ENCODE data around the gene KIF1A.
"Not testable (repeated sequence)": the region's sequence is repeated elsewhere in the genome, so short reads cannot be mapped to it uniquely, and the experiment has no call there.

Gene KIF1A

DNA sequence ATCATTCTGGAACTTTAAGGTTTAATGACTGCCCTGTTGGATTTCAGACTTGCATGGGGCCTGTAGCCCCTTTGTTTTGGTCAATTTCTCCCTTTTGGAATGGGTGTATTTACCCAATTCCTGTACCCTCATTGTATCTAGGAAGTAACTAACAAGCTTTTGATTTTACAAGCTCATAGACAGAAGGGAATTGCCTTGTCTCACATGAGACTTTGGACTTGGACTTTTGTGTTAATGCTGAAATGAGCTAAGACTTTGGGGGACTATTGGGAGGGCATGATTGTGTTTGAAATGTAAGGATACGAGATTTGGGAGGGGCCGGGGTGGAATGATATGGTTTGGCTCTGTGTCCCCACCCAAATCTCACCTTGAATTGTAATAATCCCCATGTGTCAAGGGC is 26.3 kb upstream of the KIF1A start:
- DNase-seq = not testable (repeated sequence)

DNA sequence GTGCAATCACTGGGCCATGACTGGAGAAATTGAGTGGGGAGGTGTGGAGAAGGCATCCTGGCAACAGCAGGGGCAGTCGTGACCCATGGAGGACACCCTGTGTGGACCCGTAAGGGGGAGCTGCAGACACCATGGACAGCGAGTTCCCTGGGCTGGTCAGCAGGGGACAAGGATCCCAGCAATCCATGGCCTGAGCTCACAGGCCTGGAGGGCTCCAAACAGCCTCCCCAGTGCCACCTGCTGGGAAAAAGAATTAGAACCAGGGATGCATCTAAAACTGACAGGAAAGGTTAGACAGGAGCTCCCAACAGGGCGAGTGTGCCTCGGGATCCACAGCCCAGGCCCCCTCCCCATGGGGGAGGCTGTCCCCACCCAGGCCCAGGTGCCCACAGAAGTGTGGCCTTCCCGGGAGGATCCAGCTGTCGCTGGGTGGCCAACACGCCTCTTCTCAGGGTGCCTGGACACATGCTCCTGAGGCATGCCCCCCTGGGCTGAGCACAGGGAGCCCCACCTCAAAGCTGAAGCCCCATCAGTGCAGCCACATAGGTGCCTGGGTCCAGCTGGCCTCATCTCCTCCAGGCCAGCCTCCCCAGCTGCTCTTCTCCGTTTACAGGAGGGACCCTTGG is 20.5 kb upstream of the KIF1A start:
- DNase-seq = no peak

DNA sequence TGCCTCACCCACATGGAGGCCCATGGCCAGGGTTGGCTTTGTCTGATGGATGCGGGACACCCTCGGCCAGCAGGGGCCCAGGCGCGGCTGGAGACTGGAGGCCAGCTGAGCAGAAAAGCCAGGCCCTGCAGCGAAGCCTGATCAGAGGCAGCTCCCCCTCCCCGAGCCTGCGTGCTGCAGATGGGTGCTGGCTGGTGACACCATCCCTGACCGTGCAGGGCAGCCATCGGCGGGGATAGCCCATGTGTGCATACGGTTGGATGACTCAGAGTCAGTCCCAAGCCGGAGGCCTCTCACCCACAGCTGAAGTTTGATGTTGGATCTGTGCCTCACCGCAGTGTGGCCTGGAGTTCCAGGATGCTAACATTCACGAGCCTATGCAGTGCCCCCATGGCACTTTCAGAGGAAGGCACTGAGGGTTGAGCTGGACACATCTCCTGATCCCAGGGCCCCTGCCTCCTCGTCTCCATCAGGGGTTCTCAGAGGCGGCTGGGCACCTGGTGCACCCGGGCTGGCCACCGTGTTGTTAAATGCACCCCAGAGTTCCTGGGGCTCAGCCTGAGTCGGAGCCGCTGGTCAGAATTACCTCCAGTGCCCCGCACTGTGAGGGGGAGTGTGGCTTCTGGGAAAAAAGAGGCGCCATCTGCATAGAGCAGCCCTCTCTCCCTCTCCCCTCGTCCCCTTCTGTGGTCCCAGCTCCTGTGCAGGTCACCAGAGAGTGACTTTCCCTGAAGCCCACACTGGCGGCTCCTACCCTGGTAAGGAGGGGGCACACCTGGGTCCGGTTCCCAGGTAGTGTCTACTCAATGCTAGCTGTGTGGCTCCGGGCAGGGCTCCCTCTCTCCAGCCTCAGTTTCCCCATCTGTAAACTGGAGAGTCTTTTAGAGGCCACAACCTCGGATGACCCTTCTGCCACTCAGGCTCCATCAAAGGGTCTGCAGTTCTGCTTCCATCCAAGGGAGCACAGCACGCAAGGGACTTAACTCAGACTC is 19.4 kb upstream of the KIF1A start:
- DNase-seq = no peak

DNA sequence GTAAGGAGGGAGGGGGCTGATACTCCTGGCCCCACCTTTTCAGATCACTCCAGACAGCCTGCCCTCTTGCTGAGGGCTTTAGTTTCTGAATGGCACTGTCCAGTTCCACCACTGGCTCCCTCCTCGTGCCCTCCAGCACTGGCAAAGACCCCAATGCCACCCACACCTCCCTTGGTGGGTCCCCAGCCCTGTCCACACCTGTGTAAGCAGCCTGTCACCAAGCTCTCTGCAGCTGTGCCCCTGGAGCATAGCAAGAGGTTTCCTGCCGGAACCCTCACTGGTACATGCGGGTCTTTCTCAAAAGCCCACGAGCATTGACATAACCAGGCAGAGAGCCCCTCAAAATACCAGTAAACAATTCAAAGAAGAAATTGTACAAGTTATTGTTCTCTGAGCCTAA is 17.6 kb upstream of the KIF1A start:
- DNase-seq = no peak

DNA sequence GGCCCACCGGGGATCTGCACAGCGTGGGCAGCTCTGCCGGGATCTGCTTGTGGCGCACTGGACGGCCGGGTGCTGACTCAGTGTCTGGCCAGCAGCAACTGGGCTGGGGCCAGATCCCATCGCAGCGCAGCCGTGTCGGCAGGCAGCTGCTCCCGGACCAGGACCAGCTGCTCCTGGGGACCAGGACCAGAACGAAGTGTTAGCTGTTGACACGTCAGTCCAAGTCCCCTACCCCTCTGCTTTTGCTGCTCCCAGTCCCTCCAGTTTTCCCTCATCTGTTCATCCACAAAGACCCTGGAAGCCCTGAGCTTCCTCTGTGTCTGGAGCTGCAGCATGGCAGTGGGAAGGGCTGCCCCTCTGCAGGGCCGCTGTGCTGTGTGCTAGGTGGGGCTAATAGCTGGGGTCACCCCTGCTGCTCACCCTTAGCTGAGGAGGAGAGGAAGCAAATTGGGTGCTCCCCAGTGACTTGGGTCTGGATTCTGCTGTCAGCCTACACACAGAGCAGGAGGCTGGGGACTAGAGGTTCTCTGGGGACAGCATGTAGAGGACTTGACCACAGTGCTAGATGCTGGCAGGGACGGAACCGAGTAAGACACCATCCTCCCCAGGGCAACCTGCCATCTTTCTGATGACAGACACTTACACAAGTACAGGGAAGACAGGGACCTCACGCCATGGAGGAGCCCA is 16.9 kb upstream of the KIF1A start:
- DNase-seq = no peak

DNA sequence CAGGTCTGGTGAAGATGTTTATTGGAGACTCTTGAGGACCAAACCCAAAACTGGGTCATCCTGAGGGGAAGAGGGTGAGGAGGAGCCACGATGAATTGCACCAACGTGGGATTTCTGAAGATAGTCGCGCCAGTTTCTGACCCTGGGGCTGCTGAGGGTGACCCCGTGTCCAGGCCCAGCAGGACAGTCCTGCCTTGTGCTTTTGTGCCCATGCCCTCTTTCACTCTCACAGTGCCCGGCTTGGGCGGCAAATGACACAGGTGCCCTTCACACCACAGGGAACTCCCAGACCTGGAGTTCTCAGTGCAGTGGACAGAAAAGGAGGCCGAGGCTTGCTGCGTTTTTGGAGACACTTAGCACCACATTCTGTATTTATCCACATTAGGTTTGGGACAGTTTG is 15.5 kb upstream of the KIF1A start:
- DNase-seq = no peak

DNA sequence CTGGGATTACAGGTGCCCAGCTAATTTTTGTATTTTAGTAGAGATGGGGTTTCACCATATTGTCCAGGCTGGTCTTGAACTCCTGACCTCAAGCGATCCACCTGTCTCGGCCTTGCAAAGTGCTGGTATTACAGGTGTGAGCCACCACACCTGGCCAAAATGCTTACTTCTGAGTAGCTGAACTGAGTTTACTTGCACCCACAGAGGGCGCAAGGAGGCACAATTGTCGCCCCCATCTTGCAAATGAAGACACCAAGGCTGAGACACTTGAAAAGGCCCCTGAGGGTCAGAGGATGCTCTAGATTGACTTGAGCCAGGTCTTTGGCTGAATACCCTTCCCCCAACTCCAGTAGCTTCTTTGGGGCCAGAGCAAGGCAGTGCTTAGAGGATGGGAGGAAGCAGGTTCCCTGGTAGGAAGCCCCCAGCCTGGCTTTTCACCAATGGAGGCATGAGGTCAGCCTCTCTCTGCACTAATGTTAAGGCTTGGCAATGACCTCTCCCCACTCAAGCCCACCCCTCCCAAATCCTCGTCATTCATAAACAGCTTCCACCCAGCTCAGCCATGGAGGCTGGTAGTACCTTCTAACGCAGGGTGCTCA is 14.5 kb upstream of the KIF1A start:
- no peak for DNase-seq

DNA sequence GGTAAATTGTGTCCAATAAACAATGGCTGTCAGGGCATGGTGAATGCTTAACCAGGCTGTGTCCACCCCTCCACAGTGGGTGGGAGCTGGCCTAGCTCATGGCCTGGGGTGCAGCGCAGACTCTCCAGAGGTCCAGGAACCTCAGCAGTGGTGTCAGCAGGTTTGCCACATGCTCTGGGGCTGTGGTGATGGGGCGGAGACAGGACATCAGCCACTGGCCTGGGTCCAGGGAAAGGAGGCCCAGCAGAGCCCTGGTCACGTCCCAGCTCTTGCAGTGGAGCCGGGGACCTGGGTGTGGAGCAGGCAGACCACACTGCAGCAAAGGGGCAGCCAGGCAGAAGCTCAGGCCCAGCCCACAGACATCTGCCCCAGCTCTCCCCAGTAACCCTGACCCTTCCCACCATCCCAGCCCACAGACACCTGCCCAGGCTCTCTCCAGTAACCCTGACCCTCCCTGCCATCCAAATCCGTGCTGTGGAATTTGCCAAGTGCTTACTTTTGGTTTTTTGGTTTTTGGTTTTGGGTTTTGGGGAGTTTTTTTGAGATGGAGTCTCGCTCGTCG is 13.8 kb upstream of the KIF1A start:
- no peak for DNase-seq

DNA sequence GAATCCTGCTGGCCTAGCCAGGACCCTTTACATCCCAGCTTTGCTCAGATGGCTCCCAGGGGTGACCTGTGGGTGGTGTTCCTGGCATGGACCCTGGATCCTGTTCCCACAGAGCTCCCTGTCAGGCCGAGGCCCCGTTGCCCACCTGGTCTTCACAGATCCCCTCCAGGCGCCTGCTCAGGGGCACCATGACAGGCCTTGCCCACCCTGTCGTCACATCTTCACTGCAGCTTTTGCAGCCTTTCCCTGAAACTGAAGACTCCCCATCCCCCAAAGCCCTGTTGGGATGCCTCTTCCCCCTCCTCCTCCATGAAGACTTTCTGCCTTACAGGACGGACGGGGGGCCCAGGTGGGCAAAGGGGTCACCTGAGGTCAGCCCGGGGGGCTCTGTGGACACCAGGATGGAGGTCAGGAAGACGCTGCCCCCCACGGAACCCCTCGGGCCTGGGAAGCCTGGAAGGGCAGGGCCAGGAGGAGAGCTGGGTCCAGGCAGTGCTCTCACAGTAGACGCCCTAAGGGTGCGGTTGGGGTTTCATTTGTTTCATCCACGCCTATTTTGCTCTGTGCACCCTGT is 13.0 kb upstream of the KIF1A start:
- DNase-seq = no peak

DNA sequence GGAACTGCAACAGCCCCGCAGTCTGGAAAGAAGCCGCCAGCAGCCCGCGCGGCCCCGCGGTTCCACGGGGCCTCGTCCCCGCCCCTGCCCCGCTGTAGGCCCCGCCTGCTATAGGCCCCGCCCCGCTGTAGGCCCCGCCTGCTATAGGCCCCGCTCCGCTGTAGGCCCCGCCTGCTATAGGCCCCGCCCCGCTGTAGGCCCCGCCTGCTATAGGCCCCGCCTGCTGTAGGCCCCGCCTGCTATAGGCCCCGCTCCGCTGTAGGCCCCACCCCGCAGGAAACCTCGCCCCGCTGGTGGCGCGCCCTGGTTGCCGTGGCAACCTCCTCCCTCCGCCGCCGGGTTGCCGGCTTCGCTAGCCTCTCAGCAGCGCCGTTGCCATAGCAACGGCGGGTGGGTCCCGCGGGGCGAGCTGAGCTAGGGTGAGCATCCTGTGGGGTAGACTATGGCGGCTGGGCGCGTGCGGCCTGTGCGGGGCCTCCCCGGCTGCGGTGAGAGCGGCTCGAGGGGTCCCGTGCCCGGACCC is 12.2 kb upstream of the KIF1A start:
- peak; percentile 96 to 100 (median 98) for DNase-seq

DNA sequence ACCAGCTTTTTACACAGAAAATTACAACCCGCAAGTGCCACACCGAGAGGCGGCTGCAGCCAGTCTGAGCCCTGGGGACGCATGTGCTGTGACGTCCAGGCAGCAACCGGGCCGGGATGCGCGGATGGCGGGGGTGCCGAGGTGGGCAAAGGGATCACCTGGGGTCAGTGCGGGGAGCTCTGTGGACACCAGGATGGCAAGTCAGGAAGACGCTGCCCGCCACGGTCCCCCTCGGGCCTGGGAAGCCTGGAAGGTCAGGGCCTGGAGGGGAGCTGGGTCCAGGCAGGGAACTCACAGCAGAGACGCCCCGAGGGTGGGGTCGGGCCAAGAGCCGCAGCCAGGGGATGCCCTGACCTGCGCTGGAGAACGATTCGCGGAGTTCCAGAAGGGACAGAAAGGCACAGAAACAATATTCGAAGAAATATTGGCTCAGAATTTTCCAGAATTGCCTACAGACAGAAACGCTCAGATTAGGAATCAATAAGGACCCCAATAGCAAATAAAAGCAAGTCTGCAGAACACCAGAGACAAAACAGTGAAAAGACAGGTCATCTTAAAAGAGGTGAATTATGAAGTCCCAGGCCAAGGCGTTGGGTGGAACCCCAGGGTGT is 11.7 kb upstream of the KIF1A start:
- DNase-seq = no peak

DNA sequence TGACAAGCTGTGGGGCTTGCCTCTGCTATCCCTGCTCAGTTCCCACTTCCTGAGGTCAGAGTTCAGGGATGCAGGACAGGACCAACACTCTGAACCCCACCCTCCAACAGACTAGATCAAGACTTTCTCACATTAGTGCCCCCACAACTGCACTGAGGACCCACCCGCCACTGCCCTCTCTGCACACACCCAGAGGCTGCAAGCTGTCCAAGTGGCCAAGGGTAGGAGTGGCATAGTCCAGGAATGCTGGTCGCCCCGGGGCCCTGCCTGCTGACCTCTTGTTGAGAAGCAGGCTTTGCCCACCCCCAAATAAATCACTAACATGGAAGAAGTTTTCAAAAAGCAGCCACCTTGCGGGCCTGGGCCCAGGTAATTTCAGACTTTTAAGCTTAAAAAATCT is 5.5 kb upstream of the KIF1A start:
- no peak for DNase-seq

DNA sequence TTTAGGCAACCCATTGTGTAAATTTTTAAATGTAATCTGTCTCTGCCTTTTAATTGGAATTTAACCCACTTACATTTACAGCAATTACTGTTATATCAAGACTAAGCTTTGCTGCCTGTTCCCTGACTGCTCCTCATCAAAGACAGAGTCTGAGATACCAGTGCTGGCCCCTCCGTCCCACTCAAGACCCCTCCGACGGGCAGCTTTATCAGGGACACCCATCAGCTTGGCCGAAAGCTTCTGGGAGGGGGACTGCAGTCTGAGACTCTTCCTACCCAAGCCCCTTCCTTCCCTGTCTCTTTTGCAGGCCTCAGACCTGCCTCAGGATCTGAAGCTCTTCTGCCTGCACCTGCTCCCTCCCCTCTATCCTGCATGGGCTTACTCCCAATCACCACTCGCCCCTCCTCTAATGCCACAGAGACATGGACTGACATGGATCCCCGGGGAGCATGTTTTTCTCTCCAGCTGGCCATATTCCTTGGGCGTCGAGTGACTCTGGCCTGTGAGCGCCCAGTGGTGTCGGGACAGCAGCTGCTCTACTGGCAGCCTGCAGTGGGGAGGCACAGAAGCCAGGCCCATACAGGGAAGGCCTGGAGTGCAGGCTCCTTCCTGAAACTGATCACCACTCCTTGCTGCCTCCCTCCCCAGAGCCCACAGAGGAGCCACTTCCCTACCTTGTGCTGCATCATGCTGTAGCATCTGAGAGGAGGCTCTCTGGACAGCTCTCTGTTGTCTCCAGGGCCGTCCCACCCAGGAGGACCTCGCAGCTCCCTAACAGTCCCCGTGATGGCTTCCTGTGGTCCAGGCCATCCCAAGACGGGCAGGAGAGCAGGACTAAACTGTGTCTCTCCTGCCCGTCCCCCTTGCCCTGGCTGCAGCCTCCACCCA is 3.7 kb upstream of the KIF1A start:
- no peak for DNase-seq

DNA sequence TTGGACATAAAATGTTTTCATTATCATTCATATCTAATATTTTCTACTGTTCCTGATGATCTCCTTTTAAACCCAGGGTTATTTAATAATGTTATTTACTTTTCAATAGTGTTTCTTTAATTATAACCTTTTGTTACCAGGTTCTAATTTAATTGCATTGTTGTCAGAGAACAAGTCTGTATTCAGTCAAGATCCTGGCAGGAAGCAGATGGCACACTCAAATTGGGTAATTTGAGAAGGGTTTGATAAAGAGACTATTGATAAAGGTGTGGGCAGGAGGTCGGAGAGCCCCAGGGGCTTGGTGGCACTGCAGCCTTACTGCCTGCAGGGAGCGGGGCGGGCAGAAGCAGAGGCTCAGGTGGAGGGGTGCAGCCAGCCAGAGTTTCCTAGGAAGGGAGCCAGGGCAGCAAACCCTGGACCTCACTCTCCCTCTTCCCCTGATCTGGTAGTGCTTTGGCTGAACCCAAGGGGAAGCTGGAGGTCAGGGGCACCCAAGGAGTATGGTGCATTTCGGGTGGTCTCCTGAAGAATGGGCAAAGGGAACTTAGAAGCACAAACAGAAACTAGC is 2.3 kb upstream of the KIF1A start:
- DNase-seq = no peak

DNA sequence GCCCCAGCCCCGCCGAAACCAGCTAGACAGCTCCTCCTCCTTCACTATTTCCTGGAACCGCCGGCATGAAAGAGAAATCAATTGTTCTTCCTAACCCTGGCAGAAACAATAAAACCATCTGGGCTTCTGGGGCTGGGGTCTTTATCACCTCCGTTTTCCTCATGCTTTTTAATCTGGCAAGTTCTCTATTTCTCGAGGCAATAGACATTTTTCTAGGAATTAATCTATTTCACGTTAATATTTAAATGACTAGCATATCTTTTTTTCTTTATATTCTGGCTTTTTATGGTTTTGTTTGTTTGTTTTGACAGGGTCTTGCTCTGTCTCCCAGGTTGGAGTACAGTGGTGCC is 1.4 kb upstream of the KIF1A start:
- no peak for DNase-seq

DNA sequence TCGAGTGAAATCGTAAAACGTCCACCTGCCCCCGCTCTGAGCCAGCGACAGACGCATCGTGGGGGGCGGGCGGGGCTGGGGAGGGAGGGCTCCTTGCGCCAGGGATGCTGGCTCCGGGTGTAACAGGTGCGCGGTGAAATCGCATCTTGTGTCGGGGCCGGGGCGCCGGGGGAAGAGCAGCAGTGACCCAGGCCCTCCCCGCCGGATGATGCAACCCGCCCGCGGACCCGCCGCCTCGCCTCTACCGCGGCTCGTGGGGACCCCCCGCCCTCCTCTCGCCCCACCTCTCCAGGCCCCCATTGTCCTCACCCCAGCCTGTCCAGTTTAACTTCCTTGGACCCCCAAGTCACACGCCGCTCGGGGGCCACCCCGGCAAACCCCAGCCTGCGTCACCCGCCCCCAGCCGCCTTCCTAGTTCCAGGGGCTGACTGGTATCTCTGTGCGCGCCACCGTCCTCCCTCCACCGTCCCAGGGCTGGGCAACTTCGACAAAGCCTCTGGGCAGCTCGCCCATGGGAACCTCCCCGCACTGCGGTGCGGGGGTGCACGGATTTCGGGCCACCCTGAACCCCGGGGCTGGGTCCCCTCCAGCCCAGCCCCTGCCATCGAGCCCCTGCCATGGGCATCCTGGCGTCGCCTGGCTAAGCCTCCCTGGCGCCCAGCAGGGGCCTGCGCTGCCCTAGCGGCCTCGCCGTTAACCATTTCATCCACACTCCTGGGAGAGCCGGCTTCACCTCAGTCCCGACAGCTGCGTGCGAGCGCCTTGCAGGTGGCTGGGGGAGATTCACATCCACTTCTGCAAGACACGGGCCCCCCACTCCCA is 799 bp upstream of the KIF1A start:
- no peak for DNase-seq

DNA sequence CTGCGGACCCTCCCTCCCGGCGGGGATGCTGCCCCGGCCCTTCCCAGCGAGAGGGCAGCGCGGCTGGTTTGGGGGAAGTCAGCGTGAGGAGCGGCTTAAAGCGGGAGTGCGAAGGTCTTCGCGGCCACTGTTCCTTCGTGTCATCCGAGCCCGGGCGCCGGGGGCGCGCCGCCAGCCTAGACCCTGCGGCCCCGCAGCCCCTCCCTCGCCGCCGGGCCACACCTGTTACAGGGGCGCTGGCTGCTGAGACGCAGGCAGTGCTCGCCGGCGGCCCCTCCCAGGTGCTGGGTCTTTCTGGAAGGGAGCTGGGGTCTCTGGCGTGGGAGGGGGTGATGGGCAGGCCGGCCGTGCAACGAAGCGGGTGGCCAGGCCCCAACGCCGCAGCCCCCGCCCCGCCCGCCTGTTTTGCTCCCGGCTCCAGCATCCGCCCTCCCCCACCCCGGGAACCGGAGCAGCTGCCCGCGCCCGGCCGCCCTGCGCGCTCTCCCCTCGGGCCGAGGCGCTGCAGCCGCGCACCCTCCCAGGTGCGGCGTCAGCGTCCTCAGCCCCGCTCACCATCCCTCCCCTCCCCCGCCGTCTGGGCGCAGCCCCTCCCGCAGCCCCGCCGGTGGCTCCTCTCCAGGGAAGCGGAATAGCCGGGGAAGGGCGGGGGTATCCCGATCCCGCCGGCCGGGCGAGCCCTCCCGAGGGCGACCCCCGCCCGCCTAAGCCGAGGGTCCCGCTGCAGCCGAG is 727 bp downstream of the KIF1A start:
- DNase-seq = no peak

DNA sequence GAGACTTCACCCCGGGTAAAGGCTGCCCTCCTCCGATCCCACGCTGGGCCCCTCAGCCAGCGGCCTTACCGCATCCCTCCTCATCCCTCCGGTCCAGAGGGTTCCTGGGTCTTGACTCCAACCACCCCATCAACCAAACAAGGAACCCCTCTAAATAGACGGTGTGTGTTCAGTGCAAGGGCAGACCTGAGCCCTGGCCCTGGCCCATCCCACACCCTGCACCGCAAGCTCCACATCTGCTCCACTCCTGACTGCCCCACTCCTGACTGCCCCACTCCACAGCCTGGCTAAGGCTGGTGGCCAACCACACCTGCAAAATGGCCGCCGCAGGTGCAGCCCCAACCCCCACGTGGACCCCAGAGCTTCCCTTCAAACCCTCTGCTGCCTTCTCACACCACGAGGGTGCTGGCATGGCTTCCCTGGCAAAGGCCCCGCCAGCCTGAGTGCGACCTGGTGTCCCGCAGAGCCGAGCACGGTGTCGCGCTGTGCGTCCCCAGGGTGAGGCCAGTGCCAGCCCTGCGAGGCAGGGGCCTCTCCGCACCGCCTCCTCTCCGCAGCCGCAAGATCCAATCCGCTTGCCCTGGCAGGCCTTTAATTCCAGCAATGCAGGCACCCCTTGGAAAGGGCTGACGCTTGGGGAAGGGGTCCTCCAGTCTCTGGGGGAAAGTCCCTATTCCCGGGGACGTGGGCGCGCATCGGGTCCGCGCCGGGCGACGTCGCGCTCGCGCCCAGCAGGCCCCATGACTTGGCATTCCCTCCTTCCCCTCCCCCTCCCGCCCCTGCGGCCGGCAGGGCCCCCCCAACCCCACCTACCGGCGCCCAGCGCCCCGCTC is 1.5 kb downstream of the KIF1A start:
- DNase-seq = no peak

Data from T-helper 1 cell (primary cell).